GM19397 (cell line): Measurements from ENCODE around the gene PCDHGA2.
"Not testable (repeated sequence)": the region's sequence is repeated elsewhere in the genome, so short reads cannot be mapped to it uniquely, and the experiment has no call there.

ENCODE experiments used
- ATAC-seq: cut with Tn5 transposase; IDR thresholded peaks from one replicate; pipeline ENCODE4 v1.9.1; 2021; ENCODE audit warnings: mild to moderate bottlenecking, moderate library complexity; ENCODE audit not compliant: unreplicated experiment

PCDHGA2 gene

GRCh38 chr5:141338538-141339306 lies at the start of gene PCDHGA2:
Gene PCDHGA2 (plus strand): TSS chr5:141338760.
- no peak for ATAC-seq

DNA sequence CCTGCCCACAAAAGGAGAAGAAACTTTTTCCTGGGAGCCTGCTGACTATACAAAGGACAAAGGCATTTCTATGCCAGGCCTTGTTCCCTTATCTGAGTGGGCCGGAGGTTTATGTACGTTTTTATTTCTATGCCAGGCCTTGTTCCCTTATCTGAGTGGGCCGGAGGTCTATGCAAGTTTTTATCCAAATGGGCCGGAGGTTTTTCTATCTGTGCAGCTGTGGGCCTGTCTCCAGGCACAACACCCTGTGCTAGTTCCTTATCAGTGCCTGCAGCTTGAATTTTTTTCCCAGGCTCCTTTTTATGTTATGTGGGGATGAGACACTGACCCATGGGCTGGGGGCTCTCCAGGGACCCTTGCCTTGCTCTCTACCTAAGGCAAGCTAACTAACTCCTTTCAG lies 40.2 kb upstream of the PCDHGA2 start:
- no peak for ATAC-seq

DNA sequence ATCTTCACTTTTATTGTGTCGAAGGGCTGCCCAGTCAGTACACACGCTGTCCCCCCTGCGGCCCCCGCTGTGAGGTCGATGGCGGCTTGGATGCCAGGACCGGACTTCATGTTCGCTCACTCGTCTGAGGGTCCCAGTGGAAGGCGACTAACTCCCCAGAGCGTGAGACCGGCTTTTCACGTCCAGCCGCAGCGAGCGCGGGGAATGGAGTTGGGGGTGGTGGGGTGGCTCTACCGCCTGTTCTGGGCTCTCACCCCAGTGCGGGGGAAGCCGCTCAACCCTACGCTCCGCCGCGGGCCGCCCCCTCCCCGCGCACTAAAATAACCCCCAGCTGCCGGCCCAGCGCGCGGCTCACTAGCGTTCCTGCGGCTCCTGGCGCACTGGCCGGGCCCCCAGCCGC lies 34.8 kb upstream of the PCDHGA2 start, which contains the start of gene SLC25A2:
Gene SLC25A2, minus strand, starts transcription at position 294 of the 400 bp plus-strand sequence. Its CDS starts 184 bp downstream, at position 110.
- ATAC-seq, result no peak

GRCh38 chr5:141306630-141307029 lies 31.9 kb upstream of the PCDHGA2 start:
- no peak for ATAC-seq

GRCh38 chr5:141313711-141314110 lies 24.8 kb upstream of the PCDHGA2 start:
- no peak for ATAC-seq

GRCh38 chr5:141316963-141317362 lies 21.6 kb upstream of the PCDHGA2 start:
- ATAC-seq, result not testable (repeated sequence)

GRCh38 chr5:141319202-141319601 lies 19.4 kb upstream of the PCDHGA2 start:
- no peak for ATAC-seq

DNA sequence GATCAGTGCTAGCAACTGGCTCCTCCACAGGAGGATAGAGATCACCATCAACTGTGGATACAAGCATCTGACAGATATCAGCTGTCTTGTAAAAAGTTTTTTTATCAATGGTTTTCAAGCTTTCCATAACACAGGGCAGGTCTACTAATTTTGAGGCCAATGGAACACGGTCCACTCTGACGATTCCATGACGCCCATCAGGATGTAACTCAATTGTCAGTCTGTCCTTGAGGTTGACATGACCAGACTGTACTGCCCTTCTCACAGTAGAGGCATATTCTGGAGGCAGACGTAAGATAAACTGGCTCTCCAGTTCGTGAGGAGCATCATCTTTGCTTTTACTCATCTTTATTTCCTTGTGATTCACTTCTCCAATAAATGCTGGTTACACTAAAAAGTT lies 18.9 kb upstream of the PCDHGA2 start:
- ATAC-seq, result no peak

GRCh38 chr5:141320225-141321169 lies 18.1 kb upstream of the PCDHGA2 start, which contains the start of gene TAF7:
Gene TAF7 (minus strand): TSS chr5:141320784. CDS start chr5:141320044, 740 bp downstream.
- peak; percentile 98 for ATAC-seq

DNA sequence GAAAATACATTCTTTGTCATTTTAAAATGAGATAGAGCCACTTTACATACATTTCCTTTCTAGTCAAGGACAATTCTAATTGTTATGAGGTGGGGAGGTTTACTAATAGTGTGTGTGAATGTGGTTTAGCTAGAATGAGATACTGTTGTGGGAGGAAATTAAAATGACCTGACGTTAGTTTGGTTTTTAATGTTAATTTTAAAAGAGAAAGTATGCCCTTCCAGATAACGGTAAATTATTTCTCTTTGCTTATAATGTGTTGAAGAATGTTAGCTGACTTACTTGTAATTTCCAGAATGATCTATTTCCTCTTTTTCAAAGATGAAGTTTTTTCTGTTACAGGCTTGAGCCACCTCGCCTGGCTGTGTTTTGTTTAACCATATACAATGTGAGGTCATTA lies 16.3 kb upstream of the PCDHGA2 start:
- no peak for ATAC-seq

- peak; percentile 81 for ATAC-seq
These were observed 12.3 kb upstream of the PCDHGA2 start for GRCh38 chr5:141326088-141326854.

DNA sequence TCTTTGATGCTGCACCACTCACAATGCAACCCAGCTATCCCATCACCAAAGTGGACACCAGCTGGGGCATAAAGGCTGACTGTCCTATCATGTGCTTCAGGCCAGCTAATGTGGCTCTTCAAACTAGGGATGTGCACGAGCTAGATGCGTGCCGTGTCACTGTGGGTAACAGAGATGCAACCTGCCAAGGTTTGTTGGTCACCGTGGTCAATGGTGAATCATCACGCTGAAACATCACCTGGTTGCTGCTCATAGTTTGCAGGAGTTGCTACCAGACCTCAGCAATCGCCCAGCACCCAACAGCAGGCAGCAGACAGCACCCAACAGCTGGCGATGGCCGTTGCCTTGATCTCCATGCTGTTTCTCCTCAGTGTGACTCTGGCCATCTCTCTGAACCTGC lies 10.3 kb upstream of the PCDHGA2 start:
- no peak for ATAC-seq

DNA sequence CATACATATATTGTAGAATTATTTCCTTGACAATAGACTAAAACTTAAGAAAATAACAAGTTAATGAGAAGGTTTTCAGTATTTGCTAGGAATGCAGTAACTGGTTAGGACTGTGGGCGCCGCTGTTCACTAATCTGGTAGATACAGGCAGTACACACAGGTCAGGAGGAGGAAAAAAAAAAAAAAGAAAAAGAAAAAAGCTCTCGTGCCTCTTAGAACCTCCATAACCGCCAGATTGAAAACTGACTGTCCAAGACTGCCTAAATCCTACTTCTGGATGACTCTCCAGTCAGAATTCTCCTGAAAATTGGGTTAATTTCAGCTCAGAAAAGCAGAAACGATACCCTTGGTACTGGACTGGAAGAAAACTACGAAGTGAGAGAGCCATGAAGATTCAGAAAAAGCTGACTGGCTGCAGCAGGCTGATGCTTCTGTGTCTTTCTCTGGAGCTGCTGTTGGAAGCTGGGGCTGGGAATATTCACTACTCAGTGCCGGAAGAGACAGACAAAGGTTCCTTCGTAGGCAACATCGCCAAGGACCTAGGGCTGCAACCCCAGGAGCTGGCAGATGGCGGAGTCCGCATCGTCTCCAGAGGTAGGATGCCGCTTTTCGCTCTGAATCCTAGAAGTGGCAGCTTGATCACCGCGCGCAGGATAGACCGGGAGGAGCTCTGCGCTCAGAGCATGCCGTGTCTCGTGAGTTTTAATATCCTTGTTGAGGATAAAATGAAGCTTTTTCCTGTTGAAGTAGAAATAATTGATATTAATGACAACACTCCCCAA lies 8.1 kb upstream of the PCDHGA2 start, which contains the start of gene PCDHGA1:
Gene PCDHGA1, plus strand, starts transcription at position 216 of the 782 bp plus-strand sequence.
- no peak for ATAC-seq

- ATAC-seq, result not testable (repeated sequence)
These were observed 6.0 kb upstream of the PCDHGA2 start for GRCh38 chr5:141332571-141332970.

DNA sequence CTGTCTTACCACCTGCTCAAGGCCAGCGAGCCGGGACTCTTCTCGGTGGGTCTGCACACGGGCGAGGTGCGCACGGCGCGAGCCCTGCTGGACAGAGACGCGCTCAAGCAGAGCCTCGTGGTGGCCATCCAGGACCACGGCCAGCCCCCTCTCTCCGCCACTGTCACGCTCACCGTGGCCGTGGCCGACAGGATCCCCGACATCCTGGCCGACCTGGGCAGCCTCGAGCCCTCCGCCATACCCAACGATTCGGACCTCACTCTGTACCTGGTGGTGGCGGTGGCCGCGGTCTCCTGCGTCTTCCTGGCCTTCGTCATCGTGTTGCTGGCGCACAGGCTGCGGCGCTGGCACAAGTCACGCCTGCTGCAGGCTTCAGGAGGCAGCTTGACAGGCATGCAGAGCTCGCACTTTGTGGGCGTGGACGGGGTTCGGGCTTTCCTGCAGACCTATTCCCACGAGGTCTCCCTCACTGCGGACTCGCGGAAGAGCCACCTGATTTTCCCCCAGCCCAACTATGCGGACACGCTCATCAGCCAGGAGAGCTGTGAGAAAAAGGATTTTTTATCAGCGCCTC lies 2.3 kb downstream of the PCDHGA2 start:
- not testable (repeated sequence) for ATAC-seq

DNA sequence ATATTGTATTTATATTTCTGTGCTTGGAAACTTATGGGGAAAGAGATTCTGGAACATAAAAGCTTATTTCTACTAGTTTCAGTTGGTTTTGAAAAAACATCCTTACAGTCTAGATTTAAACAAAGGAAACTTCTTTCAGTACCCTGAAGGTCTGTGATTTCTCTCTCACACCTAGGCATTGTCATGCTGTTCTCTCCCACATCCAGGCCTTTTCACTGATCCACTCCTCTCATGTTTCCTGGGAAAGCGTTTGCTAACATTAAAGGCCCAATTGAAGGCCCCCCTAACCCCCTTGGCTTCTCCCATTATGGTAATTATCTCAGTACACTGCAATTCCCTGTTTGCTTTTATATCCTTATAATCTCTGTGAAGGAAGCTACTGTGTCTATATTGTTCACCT lies 4.2 kb downstream of the PCDHGA2 start:
- ATAC-seq, result no peak

DNA sequence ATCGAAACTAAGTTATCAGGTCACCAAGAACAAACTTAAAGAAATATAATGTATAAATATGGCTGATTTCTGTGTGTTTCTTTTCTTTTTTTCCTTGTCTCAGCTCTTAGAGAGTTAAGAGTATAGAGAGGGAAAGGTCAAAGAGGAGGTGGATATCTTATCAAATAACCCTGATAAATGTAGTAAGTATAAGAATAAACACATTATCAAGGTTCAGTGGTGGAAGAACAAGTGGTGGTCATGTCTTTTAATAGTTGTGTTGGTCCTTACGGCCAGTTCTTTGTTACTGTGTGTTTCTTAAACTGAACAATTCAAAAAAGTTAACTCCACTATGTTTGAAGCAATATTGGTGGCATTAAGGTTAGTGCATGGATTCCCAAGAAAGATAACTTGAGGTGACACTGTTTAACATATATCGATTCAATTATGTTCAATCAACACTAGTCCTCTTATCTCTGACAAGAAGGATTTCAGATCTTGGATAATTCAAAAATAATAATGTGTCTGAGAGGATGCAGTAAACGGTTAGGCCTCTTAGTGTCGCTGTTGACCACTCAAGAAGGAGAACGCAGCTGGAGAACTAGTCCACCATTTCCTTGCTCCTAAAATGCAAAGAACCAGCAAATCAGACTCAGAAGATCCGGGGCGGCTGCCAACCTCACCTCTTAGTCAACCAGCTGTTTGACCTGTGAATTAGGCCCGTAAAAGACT lies 4.8 kb downstream of the PCDHGA2 start, which contains the start of gene PCDHGA3:
Gene PCDHGA3, plus strand, starts transcription at position 588 of the 711 bp plus-strand sequence. CDS start 205 bp downstream, outside the sequence.
- ATAC-seq, result no peak

DNA sequence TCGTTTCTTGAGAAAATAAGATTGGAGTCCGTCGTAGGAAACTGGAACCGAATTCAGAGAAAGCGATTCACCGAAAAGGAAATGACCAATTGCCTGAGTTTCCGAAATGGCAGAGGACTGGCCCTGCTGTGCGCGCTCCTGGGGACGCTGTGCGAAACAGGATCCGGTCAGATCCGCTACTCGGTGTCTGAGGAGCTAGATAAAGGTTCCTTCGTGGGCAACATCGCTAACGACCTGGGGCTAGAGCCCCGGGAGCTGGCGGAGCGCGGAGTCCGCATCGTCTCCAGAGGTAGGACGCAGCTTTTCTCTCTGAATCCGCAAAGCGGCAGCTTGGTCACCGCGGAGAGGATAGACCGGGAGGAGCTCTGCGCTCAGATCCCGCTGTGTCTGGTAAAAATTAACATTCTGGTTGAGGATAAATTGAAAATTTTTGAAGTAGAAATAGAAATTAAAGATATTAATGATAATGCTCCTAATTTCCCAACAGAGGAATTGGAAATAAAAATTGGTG lies 5.4 kb downstream of the PCDHGA2 start:
- no peak for ATAC-seq

DNA sequence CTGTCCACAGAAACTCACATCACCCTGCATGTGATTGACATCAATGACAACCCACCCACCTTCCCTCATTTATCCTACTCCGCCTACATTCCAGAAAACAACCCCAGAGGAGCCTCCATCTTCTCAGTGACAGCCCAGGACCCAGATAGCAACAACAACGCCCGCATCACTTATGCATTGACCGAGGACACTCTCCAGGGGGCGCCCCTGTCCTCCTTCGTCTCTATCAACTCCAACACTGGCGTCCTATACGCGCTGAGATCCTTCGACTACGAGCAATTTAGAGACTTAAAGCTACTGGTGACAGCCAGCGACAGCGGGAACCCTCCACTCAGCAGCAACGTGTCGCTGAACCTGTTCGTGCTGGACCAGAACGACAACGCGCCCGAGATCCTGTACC lies 6.8 kb downstream of the PCDHGA2 start:
- no peak for ATAC-seq
